Hepatocyte (in vitro differentiated cells): Measurements from ENCODE around the gene HSPA4L. TPM values are rescaled to one million over a fixed set of nuclear protein-coding genes. Genes with fewer than 3 reads are reported as not detected.
A peak's percentile ranks its signal among the peaks of the same experiment; 100 is the strongest.

Experiments used
- DNase-seq: peaks from one replicate; pipeline ENCODE4 v3.0.0-alpha.2; 2016; ENCODE audit warnings: low spot score
- H2AFZ ChIP-seq: fragments of 200-600 bp; sonication (generic); 2 replicates; pipeline ENCODE4 v1.6.0; 2016; ENCODE audit warnings: antibody characterized with exemption, mild to moderate bottlenecking
- H3K27ac ChIP-seq: fragments of 200-600 bp; sonication (generic); 2 replicates; pipeline ENCODE4 v1.5.1; 2016; ENCODE audit warnings: mild to moderate bottlenecking
- H3K27me3 ChIP-seq: fragments of 200-600 bp; sonication (generic); 2 replicates; pipeline ENCODE4 v1.6.1; 2016
- H3K36me3 ChIP-seq: fragments of 200-600 bp; sonication (generic); replicated peaks from 2 replicates; pipeline ENCODE4 v1.5.1; 2016; ENCODE audit warnings: low read depth; ENCODE audit not compliant: insufficient read depth
- H3K4me1 ChIP-seq: fragments of 200-600 bp; sonication (generic); 2 replicates; pipeline ENCODE4 v1.5.1; 2016; ENCODE audit warnings: mild to moderate bottlenecking, moderate library complexity; ENCODE audit not compliant: insufficient read depth
- H3K4me2 ChIP-seq: fragments of 200-600 bp; sonication (generic); 2 replicates; pipeline ENCODE4 v1.6.0; 2016
- H3K4me3 ChIP-seq: fragments of 200-600 bp; sonication (generic); 2 replicates; pipeline ENCODE4 v1.5.1; 2016; ENCODE audit warnings: mild to moderate bottlenecking
- H3K79me2 ChIP-seq: fragments of 200-600 bp; sonication (generic); 2 replicates; pipeline ENCODE4 v1.6.0; 2017; ENCODE audit warnings: mild to moderate bottlenecking
- H3K9me2 ChIP-seq: fragments of 200-600 bp; sonication (generic); replicated peaks from 2 replicates; pipeline ENCODE4 v1.6.0; 2017; ENCODE audit warnings: mild to moderate bottlenecking; ENCODE audit not compliant: insufficient read depth
- H3K9me3 ChIP-seq: fragments of 200-600 bp; sonication (generic); 2 replicates; pipeline ENCODE4 v1.5.1; 2016; ENCODE audit warnings: low read depth, mild to moderate bottlenecking
- H4K20me1 ChIP-seq: fragments of 200-600 bp; sonication (generic); 2 replicates; pipeline ENCODE4 v1.6.0; 2016; ENCODE audit warnings: mild to moderate bottlenecking; ENCODE audit not compliant: insufficient read depth, poor library complexity, severe bottlenecking
- CTCF ChIP-seq: fragments of 200-600 bp; sonication (generic); IDR thresholded peaks from 2 replicates; pipeline ENCODE4 v1.5.1; 2016; ENCODE audit warnings: antibody characterized with exemption, mild to moderate bottlenecking; ENCODE audit not compliant: poor library complexity
- EZH2 ChIP-seq: fragments of 200-600 bp; sonication (generic); IDR thresholded peaks from 2 replicates; pipeline ENCODE4 v1.6.1; 2016; ENCODE audit warnings: antibody characterized with exemption, mild to moderate bottlenecking, borderline replicate concordance
- EZH2phosphoT487 ChIP-seq: fragments of 200-600 bp; sonication (generic); IDR thresholded peaks from one replicate; pipeline ENCODE4 v1.6.1; 2018; ENCODE audit warnings: antibody characterized with exemption, mild to moderate bottlenecking, low read depth, moderate library complexity; ENCODE audit not compliant: unreplicated experiment, severe bottlenecking
- WGBS: methylation state at CpG from one replicate; pipeline ENCODE4 v1.1.6; 2016; ENCODE audit warnings: low lambda C conversion rate; ENCODE audit errors: missing lambda C conversion rate; 5-methylcytosine and 5-hydroxymethylcytosine counted together
- polyA plus RNA-seq: library from polyadenylated mRNA; unstranded; fragments of >200 nt; fragmentation: Nextera tagmentation; extraction: Ambion mirVana; gene quantifications from 2 replicates; pipeline ENCODE4 v1.2.1, GENCODE V29; 2016
- total RNA-seq: library from RNA; depleted of rRNA; stranded (reverse); fragments of >200 nt; gene quantifications from 2 replicates; pipeline ENCODE4 v1.2.3, GENCODE V29; 2014

Gene HSPA4L
- total and polyA plus RNA-seq, 2 experiments from 2014 or later = 1.7 to 2.7 TPM

DNA sequence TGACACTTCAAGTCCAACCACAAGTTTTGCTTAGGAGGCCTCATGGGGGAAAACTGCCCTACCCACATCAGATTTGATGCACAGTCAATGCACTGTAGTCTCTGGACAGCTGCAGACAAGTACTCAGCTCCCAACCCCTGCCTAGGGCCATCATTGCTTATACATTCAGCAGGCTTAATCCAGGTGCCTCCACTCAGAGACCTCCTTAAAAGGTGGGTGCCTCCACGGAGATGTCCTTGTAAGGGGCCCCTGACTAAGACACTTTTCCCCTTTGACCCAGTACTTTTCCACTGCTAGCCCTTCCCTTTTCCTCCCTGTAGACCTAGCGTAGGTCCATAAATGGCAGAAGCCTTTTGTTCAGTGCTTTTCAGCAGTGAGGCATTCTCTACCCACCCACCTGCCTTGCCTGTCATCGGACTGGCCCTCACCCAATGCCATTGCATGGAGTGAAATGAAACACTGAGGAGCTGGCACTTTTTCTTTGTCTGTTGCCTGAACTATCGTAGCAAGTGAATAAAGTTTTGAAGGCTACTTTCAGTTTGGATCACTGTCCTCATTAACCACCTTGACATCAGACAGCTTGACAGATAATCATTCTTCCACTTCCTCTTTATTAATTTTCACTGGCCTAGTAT is 74.8 kb downstream of the HSPA4L start:
- Histone ChIP-seq H3K36me3 (no peaks in the 10 kb centered on the region), H3K79me2 (no peaks in the 10 kb centered on the region), H3K4me2 (peak overlapping the region; percentile 57), H2AFZ (no peak overlapping the region), H3K4me3 (no peak overlapping the region), H3K9me3 (no peaks in the 10 kb centered on the region), H4K20me1 (no peaks in the 10 kb centered on the region), H3K27ac (peak overlapping the region; percentile 36), H3K4me1 (peaks cover 8% of the 10 kb centered on the region), H3K9me2 (no peaks in the 10 kb centered on the region), H3K27me3 (no peaks in the 10 kb centered on the region)
- TF ChIP-seq EZH2 = no peak
- no peak for TF ChIP-seq CTCF
- TF ChIP-seq EZH2phosphoT487 = no peak
- peak; percentile 20 for DNase-seq
- WGBS = 84% methylated on average over 4 of the region's 4 CpGs

- Histone ChIP-seq H3K36me3 (no peaks in the 10 kb centered on the region), H4K20me1 (no peaks in the 10 kb centered on the region), H2AFZ (no peak overlapping the region), H3K79me2 (no peaks in the 10 kb centered on the region), H3K4me1 (peaks cover 8% of the 10 kb centered on the region), H3K9me3 (no peaks in the 10 kb centered on the region), H3K27me3 (no peaks in the 10 kb centered on the region), H3K9me2 (no peaks in the 10 kb centered on the region), H3K4me3 (no peak overlapping the region), H3K27ac (peak overlapping the region; percentile 36), H3K4me2 (no peak overlapping the region)
- 91% methylated on average over 1 of the region's 1 CpG for WGBS
- DNase-seq = no peak
- no peak for TF ChIP-seq EZH2phosphoT487
Measured at GRCh38 chr4:127857641-127858040, 75.5 kb downstream of the HSPA4L start.

GRCh38 chr4:127868196-127868595 is 86.1 kb downstream of the HSPA4L start:
- H3K9me2 ChIP-seq = no peaks in the 10 kb centered on the region
- WGBS = 93% methylated on average over 2 of the region's 2 CpGs
- H3K4me3 ChIP-seq = no peak overlapping the region
- no peak for DNase-seq
- no peaks in the 10 kb centered on the region for H3K79me2 ChIP-seq
- H3K4me2 ChIP-seq = no peak overlapping the region
- TF ChIP-seq CTCF = no peak
- no peak for TF ChIP-seq EZH2
- no peak for TF ChIP-seq EZH2phosphoT487
- H4K20me1 ChIP-seq = no peaks in the 10 kb centered on the region
- H3K4me1 ChIP-seq = no peaks in the 10 kb centered on the region
- no peaks in the 10 kb centered on the region for H3K27me3 ChIP-seq
- H3K27ac ChIP-seq = no peak overlapping the region
- H3K36me3 ChIP-seq = no peaks in the 10 kb centered on the region
- no peaks in the 10 kb centered on the region for H3K9me3 ChIP-seq
- H2AFZ ChIP-seq = no peak overlapping the region

GRCh38 chr4:127870281-127870680 is 88.2 kb downstream of the HSPA4L start:
- TF ChIP-seq EZH2phosphoT487 = no peak
- no peak for TF ChIP-seq CTCF
- no peak for TF ChIP-seq EZH2
- H3K4me2 ChIP-seq = no peak overlapping the region

More at GRCh38 chr4:127870281-127870680, 88.2 kb downstream of the HSPA4L start:
- no peaks in the 10 kb centered on the region for H3K4me1 ChIP-seq
- H3K79me2 ChIP-seq = no peaks in the 10 kb centered on the region
- no peak overlapping the region for H3K4me3 ChIP-seq
- H3K36me3 ChIP-seq = no peaks in the 10 kb centered on the region
- no peak overlapping the region for H2AFZ ChIP-seq
- H3K27me3 ChIP-seq = no peaks in the 10 kb centered on the region
- no peak overlapping the region for H3K27ac ChIP-seq
- no peak for DNase-seq
- H3K9me3 ChIP-seq = no peaks in the 10 kb centered on the region
- H3K9me2 ChIP-seq = no peaks in the 10 kb centered on the region
- H4K20me1 ChIP-seq = no peaks in the 10 kb centered on the region
